ENCODE measurements around the gene PTDSS2. TPM values are rescaled to one million over a fixed set of nuclear protein-coding genes. Genes with fewer than 3 reads are reported as not detected.

Gene PTDSS2
- total and polyA plus RNA-seq, 2 of the 4 experiments (the other 2 are of a cell fraction) = 23.5 to 26.6 TPM

GRCh38 chr11:512761-513595 lies 62.9 kb downstream of the PTDSS2 start:
- no peak overlapping the region for H3K14ac ChIP-seq (replicated peaks; ENCODE audit: low read depth, low read length)
- BruUV-seq (replicated peaks) = no TSS peak
- no peak overlapping the region for H2BK5ac ChIP-seq (ENCODE audit: low read depth, low read length, poor library complexity, severe bottlenecking)
- intact Hi-C loops (cut with micrococcal nuclease) (no loop called here), in situ Hi-C loops (cut with MboI; ENCODE audit: low sequenced_read_pairs) (no loop called here), dilution Hi-C loops (cut with HindIII; ENCODE audit: low sequenced_read_pairs, unreplicated experiment) (no loop called here)
- peaks cover 2% of the 10 kb centered on the region for H3K4me1 ChIP-seq (ENCODE audit: control insufficient read depth, insufficient read depth, low read length)
- H3K23ac ChIP-seq (ENCODE audit: low read depth, low read length) = no peak overlapping the region
- H2BK15ac ChIP-seq (ENCODE audit: low read depth, low read length) = no peak overlapping the region
- ATAC-seq (ENCODE audit: low read depth) (no peak), DNase-seq (no peak)
- TF ChIP-seq RFX5 (IDR thresholded peaks at IDR 0.05; ENCODE audit: low read depth, low read length) = no peak
- no peak for TF ChIP-seq NFE2L2 (IDR thresholded peaks at IDR 0.05; ENCODE audit: low read depth, low read length)
- no peak for TF ChIP-seq CEBPB (IDR thresholded peaks at IDR 0.05; ENCODE audit: low read depth, low read length)
- no peak for TF ChIP-seq ELK1 (IDR thresholded peaks at IDR 0.05; ENCODE audit: borderline replicate concordance, low read depth, low read length)
- no peaks in the 10 kb centered on the region for H3K27me3 ChIP-seq (ENCODE audit: control insufficient read depth, insufficient read depth, low read length)
- peaks cover 6 to 17% of the 10 kb centered on the region in 2 experiments for H3K79me1 ChIP-seq (ENCODE audit: low read depth in 1 of 2, low read length in 2 of 2)
- no peak overlapping the region for H3K18ac ChIP-seq (ENCODE audit: low read depth, low read length)
- H2AK5ac ChIP-seq (ENCODE audit: low read depth, low read length) = no peak overlapping the region
- no peak overlapping the region for H4K8ac ChIP-seq (ENCODE audit: low read depth in 2 of 2, low read length in 2 of 2)
- H3K4me2 ChIP-seq (ENCODE audit: low read depth, low read length) = no peak overlapping the region
- peaks cover 3% of the 10 kb centered on the region; the same call in 1 of the 2 replicates for H3K9me1 ChIP-seq (ENCODE audit: insufficient read depth, low read length)
- POLR2A ChIA-PET (ENCODE audit: unreplicated experiment) = no interaction called here
- WGBS, 2 experiments (ENCODE audit: extremely low coverage in 2 of 2, insufficient read length in 1 of 2) = 95% methylated on average over 14 of the region's 29 CpGs; no CpG with 5 or more reads in 1 of the 2 experiments
- H3K9ac ChIP-seq (ENCODE audit: low read depth, low read length) = no peak overlapping the region
- H4K5ac ChIP-seq (ENCODE audit: low read depth, low read length) = no peak overlapping the region
- CTCF ChIA-PET = no interaction called here
- H2BK20ac ChIP-seq (ENCODE audit: low read depth, low read length) = no peak overlapping the region
- no peak overlapping the region for H3K4ac ChIP-seq (ENCODE audit: low read depth, low read length)
- no peak overlapping the region for H3K4me3 ChIP-seq (ENCODE audit: insufficient read depth, low read depth, low read length)
- no peak overlapping the region for H2BK120ac ChIP-seq (ENCODE audit: low read depth, low read length)
- no peak overlapping the region for H2AFZ ChIP-seq (replicated peaks; ENCODE audit: low read length, poor library complexity)
- no peak overlapping the region for H3K56ac ChIP-seq (ENCODE audit: extremely low read depth, insufficient read depth, low read length)
- no peaks in the 10 kb centered on the region for H4K20me1 ChIP-seq (ENCODE audit: insufficient read depth, low read length)
- no peak overlapping the region for H3K27ac ChIP-seq (ENCODE audit: insufficient read depth, low read length)
- no peak overlapping the region for H2AK9ac ChIP-seq (replicated peaks; ENCODE audit: low read depth, low read length, poor library complexity)
- H3K36me3 ChIP-seq (ENCODE audit: control insufficient read depth, insufficient read depth, low read length) = peaks cover 17% of the 10 kb centered on the region
- peaks cover 6% of the 10 kb centered on the region; the same call in 1 of the 2 replicates for H3K9me3 ChIP-seq (ENCODE audit: control insufficient read depth, insufficient read depth, low read length)
- no peak overlapping the region for H4K91ac ChIP-seq (ENCODE audit: insufficient read depth, low read depth, low read length)
